DOHH2 (cell line): ENCODE results near the gene SF3B2.

Experiments
- CTCF ChIP-seq: fragments of 200-600 bp; sonication (generic); IDR thresholded peaks from one replicate; pipeline ENCODE4 v1.5.1; 2014; ENCODE audit warnings: antibody characterized with exemption, mild to moderate bottlenecking, low read depth, low read length; ENCODE audit not compliant: poor library complexity, severe bottlenecking
- EZH2phosphoT487 ChIP-seq: fragments of 200-600 bp; sonication (generic); IDR thresholded peaks from 2 replicates; pipeline ENCODE4 v1.6.1; 2017; ENCODE audit warnings: borderline replicate concordance, mild to moderate bottlenecking, antibody characterized with exemption, low read length, moderate library complexity, mixed read lengths

GRCh38 chr11:66101066-66101464 is 48.9 kb downstream of the SF3B2 start:
- no peak for TF ChIP-seq CTCF
- no peak for TF ChIP-seq EZH2phosphoT487
